Esophagus muscularis mucosa (tissue), 4 donors: ENCODE data around the gene FEV. TPM values are rescaled to one million over a fixed set of nuclear protein-coding genes. Genes with fewer than 3 reads are reported as not detected.

Source experiments
- DNase-seq: peaks from one replicate; pipeline ENCODE4 v3.0.0-alpha.2; 2017; ENCODE audit errors: extremely low spot score
- H3K27ac ChIP-seq, 4 donors: fragments of 200-600 bp; sonication (generic); replicated peaks in 1 of 4; 1 replicate in 3 of 4; 2 replicates in 1 of 4; pipeline ENCODE4 v1.5.1; 2016 to 2019; ENCODE audit warnings: mild to moderate bottlenecking in 1 of 4
- H3K27me3 ChIP-seq, 4 donors: fragments of 200-600 bp; sonication (generic); one replicate each; pipeline versions ENCODE4 v1.5.1 to v1.6.0; 2016 to 2019
- H3K36me3 ChIP-seq, 4 donors: fragments of 200-600 bp; sonication (generic); one replicate each; pipeline ENCODE4 v1.5.1; 2016 to 2019
- H3K4me1 ChIP-seq, 4 donors: fragments of 200-600 bp; sonication (generic); one replicate each; pipeline ENCODE4 v1.5.1; 2016 to 2019
- H3K4me3 ChIP-seq, 4 donors: fragments of 200-600 bp; sonication (generic); 1 replicate in 2 of 4; 2 replicates in 2 of 4; pipeline ENCODE4 v1.5.1; 2016 to 2019; ENCODE audit warnings: mild to moderate bottlenecking in 4 of 4, moderate library complexity in 1 of 4
- H3K9me3 ChIP-seq, 4 donors: fragments of 200-600 bp; sonication (generic); 1 replicate in 3 of 4; 2 replicates in 1 of 4; pipeline ENCODE4 v1.5.1; 2016 to 2019
- CTCF ChIP-seq, 3 experiments: fragments of 200-600 bp in 2 of 3; fragments of 450-650 bp in 1 of 3; sonication (generic) in 2 of 3; IDR thresholded peaks; one replicate each; pipeline ENCODE4 v1.5.1; 2017 to 2019; ENCODE audit warnings: antibody characterized with exemption in 3 of 3, mild to moderate bottlenecking in 2 of 3, moderate library complexity in 1 of 3
- EP300 ChIP-seq: sonication (generic); formaldehyde crosslinking; IDR thresholded peaks from one replicate; pipeline ENCODE4 v1.6.1; 2017; ENCODE audit warnings: antibody characterized with exemption
- POLR2A ChIP-seq: fragments of 450-650 bp; IDR thresholded peaks from one replicate; pipeline ENCODE4 v1.6.1; 2017; ENCODE audit warnings: antibody characterized with exemption, moderate library complexity, mild to moderate bottlenecking, low read depth
- POLR2AphosphoS5 ChIP-seq, 2 donors: sonication (generic); formaldehyde crosslinking; IDR thresholded peaks; one replicate each; pipeline ENCODE4 v1.6.1; 2017; ENCODE audit warnings: antibody characterized with exemption in 2 of 2
- WGBS: methylation state at CpG from one replicate; pipeline ENCODE4 v1.1.5; 2018; 5-methylcytosine and 5-hydroxymethylcytosine counted together
- intact Hi-C: fragments of 100-400 bp; cut with DNase I; formaldehyde crosslinking; loops from one replicate; pipeline ENCODE4 v1.15.1; 2023
- total RNA-seq, 4 donors: library from RNA; depleted of rRNA; stranded (reverse); fragments of >200 nt; gene quantifications; one replicate each; pipeline versions ENCODE4 v1.1.0 to v1.2.1, GENCODE V29; 2016

Gene FEV
- total RNA-seq, 4 donors from 2014 or later = not detected

DNA sequence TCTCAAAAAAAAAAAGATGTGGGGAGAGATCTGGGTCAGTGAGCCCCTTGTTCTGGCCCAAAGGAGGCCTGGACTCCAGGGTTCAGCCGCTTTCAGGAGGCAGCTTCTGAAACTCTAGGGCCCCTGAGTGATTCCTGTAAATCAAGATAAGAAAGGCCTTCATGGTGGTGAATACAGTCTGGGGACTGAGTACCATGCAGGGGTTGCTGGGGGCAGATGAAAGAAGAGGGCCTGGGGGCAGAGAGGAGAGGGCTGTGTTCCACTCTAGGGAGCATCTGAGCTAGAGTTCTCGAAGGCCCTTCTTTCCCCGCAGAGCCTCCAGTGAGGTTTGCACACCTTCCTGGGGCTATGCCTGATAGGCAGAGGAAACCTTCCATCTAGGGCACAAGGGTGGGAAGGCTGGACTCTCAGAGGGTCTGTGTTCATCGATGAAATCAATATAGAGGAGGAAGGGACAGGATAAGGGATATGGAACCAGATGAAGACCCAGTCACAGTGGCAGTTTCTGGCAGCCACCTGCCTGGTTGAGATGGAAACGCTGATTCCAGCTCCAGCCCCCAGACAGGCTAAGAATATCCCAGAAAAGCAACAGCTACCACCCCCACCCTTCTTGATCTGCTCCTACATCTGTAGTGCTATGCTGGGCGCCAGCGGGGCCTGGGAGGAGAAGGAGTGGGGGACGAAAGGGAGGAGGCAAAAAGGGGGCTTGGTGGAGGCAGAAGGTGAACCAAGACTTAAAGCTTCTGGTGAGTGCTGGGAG is 30.3 kb downstream of the FEV start:
- intact Hi-C loops = no loop called here
- Histone ChIP-seq H3K9me3 (no peaks in the 10 kb centered on the region), H3K27me3 (peaks cover 0 to 91% (median 8%) of the 10 kb centered on the region in 4 donors), H3K4me3 (no peak overlapping the region), H3K4me1 (peaks cover 0 to 9% (median 8%) of the 10 kb centered on the region in 4 donors), H3K36me3 (no peaks in the 10 kb centered on the region), H3K27ac (no peak overlapping the region)
- DNase-seq = no peak
- TF ChIP-seq POLR2A (no peak), POLR2AphosphoS5 (IDR thresholded peaks at IDR 0.05) (no peak), CTCF (IDR thresholded peaks at IDR 0.05) (no peak), EP300 (no peak)
- 72% methylated on average over 8 of the region's 8 CpGs for WGBS

DNA sequence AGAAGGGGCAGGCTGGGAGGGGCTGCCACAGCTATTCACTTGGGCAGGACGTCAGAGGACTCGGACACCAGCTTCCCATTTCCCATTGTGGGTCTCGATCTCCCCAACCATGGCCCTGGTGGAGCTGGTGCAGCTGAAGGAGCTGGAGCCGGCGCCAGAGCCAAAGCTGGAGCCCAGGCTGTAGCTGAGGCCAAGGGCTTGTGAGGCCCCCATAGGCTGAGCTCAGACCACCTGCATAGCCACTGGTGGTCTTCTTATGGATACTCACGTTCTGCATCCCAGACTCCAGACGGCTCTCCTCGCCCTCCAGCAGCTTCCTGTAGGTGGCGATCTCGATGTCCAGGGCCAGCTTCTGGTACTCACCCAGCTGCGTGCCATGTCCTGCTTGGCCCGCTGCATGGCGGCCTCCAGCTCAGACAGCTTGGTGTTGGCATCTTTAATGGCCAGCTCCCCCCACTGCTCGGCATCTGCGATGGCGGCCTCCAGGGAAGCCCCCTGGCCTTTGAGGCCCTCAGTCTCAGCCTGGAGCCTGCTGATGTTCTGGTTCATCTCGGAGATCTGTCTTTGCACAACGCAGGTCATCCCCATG is 31.5 kb downstream of the FEV start:
- peaks cover 0 to 81% (median 0%) of the 10 kb centered on the region in 4 donors for H3K27me3 ChIP-seq

GRCh38 chr2:218952160-218952559 is 32.8 kb downstream of the FEV start:
- TF ChIP-seq CTCF (IDR thresholded peaks at IDR 0.05) (no peak), EP300 (no peak), POLR2A (no peak), POLR2AphosphoS5 (IDR thresholded peaks at IDR 0.05) (no peak)
- no peak overlapping the region for H3K4me3 ChIP-seq
- no peaks in the 10 kb centered on the region for H3K4me1 ChIP-seq
- H3K9me3 ChIP-seq = no peaks in the 10 kb centered on the region
- DNase-seq = no peak
- no peaks in the 10 kb centered on the region for H3K36me3 ChIP-seq
- H3K27me3 ChIP-seq = peaks cover 0 to 79% (median 0%) of the 10 kb centered on the region in 4 donors
- intact Hi-C loops = no loop called here
- WGBS = 93% methylated on average over 7 of the region's 7 CpGs
- no peak overlapping the region for H3K27ac ChIP-seq

More for the DNA sequence above, 31.5 kb downstream of the FEV start:
- no peak overlapping the region for H3K4me3 ChIP-seq
- no peak overlapping the region for H3K27ac ChIP-seq
- no peaks in the 10 kb centered on the region for H3K4me1 ChIP-seq
- H3K36me3 ChIP-seq = no peaks in the 10 kb centered on the region
- TF ChIP-seq POLR2AphosphoS5 (IDR thresholded peaks at IDR 0.05) (no peak), POLR2A (no peak), CTCF (IDR thresholded peaks at IDR 0.05) (no peak), EP300 (no peak)
- WGBS = 76% methylated on average over 7 of the region's 18 CpGs
- DNase-seq = no peak
- intact Hi-C loops = no loop called here
- H3K9me3 ChIP-seq = no peaks in the 10 kb centered on the region

DNA sequence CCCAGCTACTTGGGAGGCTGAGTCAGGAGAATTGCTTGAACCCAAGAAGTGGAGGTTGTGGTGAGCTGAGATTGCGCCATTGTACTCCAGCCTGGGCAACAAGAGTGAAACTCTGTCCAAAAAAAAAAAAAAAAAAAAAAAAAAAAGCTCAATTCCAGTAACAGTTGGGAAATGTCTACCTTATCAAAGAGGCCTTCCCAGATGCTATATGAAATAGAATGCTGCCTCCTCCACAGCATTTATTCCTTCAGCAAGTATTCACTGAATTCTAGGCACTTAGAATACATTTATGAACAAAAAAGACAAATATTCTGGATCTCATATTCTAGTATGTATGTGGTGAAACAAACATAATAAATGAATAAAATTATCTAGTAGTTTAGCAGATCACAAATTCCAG is 38.4 kb downstream of the FEV start:
- H3K27me3 ChIP-seq = peaks cover 0 to 63% (median 3%) of the 10 kb centered on the region in 4 donors
- no peaks in the 10 kb centered on the region for H3K4me1 ChIP-seq
- TF ChIP-seq POLR2A (no peak), EP300 (no peak), CTCF (IDR thresholded peaks at IDR 0.05) (no peak), POLR2AphosphoS5 (IDR thresholded peaks at IDR 0.05) (no peak)
- intact Hi-C loops = no loop called here
- no peak overlapping the region for H3K4me3 ChIP-seq
- H3K9me3 ChIP-seq = no peaks in the 10 kb centered on the region
- no peaks in the 10 kb centered on the region for H3K36me3 ChIP-seq
- H3K27ac ChIP-seq = no peak overlapping the region
- 69% methylated on average over 1 of the region's 1 CpG for WGBS
- DNase-seq = no peak
